ENCODE measurements around the gene NEK3. TPM values are rescaled to one million over a fixed set of nuclear protein-coding genes. Genes with fewer than 3 reads are reported as not detected.
"Not testable (repeated sequence)": the region's sequence is repeated elsewhere in the genome, so short reads cannot be mapped to it uniquely, and the experiment has no call there.

Gene NEK3
- total RNA-seq, 6 experiments from 2014 or later: 4.5 to 7.1 (median 6.2) TPM

GRCh38 chr13:52164989-52165388, 5.6 kb upstream of the NEK3 start:
- ATAC-seq (peak; percentile 88 to 92 (median 89)), DNase-seq (no peak)
- peaks cover 0 to 12% (median 0%) of the 10 kb centered on the region in 4 donors for H3K36me3 ChIP-seq
- H3K9me3 ChIP-seq: no peaks in the 10 kb centered on the region
- H3K27me3 ChIP-seq: no peaks in the 10 kb centered on the region
- H3K4me1 ChIP-seq: peaks cover 0 to 24% (median 5%) of the 10 kb centered on the region in 4 donors
- intact Hi-C loops (cut with DNase I): no loop called here
- no peak for TF ChIP-seq CTCF (IDR thresholded peaks at IDR 0.05)
- no peak for TF ChIP-seq POLR2A (IDR thresholded peaks at IDR 0.05)
- H3K4me3 ChIP-seq: no peak overlapping the region
- H3K27ac ChIP-seq: peak overlapping the region in 2 of 3 donors; percentile 70 to 72

DNA sequence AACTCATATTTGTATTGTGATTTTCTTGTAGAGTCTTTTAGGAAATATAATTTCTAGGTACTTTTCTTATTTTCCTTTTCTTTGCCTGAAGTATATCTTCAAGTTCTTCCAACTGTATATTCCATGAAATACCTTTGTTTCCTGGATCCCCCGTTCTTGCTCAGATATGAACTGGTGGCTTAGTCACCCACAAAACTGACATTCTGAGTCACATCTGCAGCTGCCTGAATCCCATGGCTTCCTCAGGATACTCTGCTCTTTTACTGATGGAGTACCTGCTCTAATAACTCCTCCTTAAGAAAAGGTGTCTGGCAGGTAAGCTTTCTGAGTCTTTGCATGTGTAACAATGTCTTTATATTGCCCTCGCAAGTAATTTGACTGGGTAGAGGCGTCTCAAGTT, 4.5 kb upstream of the NEK3 start:
- H3K36me3 ChIP-seq; H3K9me3 ChIP-seq; intact Hi-C loops (cut with DNase I); ATAC-seq; DNase-seq; H3K4me3 ChIP-seq; H3K27ac ChIP-seq; H3K27me3 ChIP-seq: not testable (repeated sequence)
- WGBS (ENCODE audit: insufficient coverage, low coverage, low lambda C conversion rate, missing lambda C conversion rate): 77% methylated on average over 3 of the region's 3 CpGs
- peaks cover 0 to 29% (median 5%) of the 10 kb centered on the region in 4 donors for H3K4me1 ChIP-seq

DNA sequence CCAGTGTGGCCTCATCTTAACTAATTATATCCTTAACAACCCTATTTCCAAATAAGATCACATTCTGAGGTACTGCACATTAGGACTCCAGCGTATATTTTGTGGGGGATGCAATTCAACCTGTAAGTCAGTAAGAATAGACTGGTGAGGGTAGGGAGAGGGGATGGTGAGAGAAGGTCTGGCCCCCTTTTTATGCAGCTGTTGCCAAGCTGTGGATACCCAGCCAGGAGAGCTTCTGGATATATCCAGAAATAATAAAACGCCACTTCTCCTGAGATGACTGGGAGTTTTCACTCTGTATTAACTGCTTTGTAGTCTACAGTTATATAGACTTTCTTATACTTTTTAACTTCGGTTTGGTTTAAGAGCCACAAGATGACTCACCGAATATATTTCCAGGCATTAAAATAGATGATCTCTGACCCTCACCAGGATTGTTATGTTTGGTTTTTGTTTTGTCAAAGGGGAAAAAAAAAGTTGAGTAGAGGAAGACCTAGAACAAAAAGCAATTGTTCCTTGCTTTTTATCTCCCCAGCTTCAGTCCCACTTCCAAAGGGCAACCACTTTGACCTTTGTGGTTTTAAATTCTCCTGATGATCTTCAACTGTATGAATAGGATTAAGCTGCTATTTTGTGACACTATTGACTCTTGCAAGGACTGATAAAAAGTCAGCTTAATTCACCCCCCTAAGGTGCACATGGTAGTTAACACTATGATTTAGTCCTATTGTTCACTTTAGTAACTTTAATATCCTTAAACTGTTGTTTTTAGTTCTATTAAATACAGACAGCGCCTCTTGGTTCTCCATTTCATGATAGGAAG, 3.1 kb upstream of the NEK3 start:
- no peaks in the 10 kb centered on the region for H3K36me3 ChIP-seq
- no peaks in the 10 kb centered on the region for H3K9me3 ChIP-seq
- H3K4me3 ChIP-seq: no peak overlapping the region
- peaks cover 0 to 34% (median 5%) of the 10 kb centered on the region in 4 donors for H3K4me1 ChIP-seq
- no peak for TF ChIP-seq POLR2A (IDR thresholded peaks at IDR 0.05)
- TF ChIP-seq CTCF (IDR thresholded peaks at IDR 0.05): no peak
- no peak overlapping the region for H3K27ac ChIP-seq
- 48% methylated on average over 5 of the region's 5 CpGs for WGBS (ENCODE audit: insufficient coverage, low coverage, low lambda C conversion rate, missing lambda C conversion rate)
- ATAC-seq: peak in 2 of 4 donors; percentile 21 to 26
- DNase-seq: no peak
- intact Hi-C loops (cut with DNase I): no loop called here
- no peaks in the 10 kb centered on the region for H3K27me3 ChIP-seq

DNA sequence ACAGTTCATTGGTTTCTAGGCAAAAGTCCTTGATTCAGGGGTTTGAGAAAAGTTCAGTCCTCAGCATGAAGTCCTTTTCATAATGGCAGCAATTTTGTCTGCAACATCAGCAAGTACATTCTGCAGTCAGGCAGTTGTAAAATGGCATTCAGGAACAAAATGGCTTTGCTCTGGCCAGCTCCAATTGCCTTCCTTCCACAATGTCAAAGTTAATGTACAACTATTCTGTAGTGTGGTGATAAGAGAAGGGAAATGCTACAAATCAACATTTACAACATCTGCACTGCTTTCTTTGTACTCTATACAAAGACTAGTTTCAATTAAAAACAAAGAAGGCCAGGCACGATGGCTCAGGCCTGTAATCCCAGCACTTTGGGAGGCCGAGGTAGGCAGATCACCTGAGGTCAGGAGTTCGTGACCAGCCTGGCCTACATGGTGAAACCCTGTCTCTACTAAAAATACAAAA, 1.8 kb upstream of the NEK3 start:
- ATAC-seq (no peak), DNase-seq (no peak)
- H3K27me3 ChIP-seq: no peaks in the 10 kb centered on the region
- H3K36me3 ChIP-seq: no peaks in the 10 kb centered on the region
- intact Hi-C loops (cut with DNase I): no loop called here
- peaks cover 0 to 34% (median 5%) of the 10 kb centered on the region in 4 donors for H3K4me1 ChIP-seq
- no peak overlapping the region for H3K27ac ChIP-seq
- 44% methylated on average over 3 of the region's 3 CpGs for WGBS (ENCODE audit: insufficient coverage, low coverage, low lambda C conversion rate, missing lambda C conversion rate)
- TF ChIP-seq POLR2A (IDR thresholded peaks at IDR 0.05): no peak
- no peak for TF ChIP-seq CTCF (IDR thresholded peaks at IDR 0.05)
- H3K9me3 ChIP-seq: no peaks in the 10 kb centered on the region
- no peak overlapping the region for H3K4me3 ChIP-seq

- Histone ChIP-seq H3K27me3 (no peaks in the 10 kb centered on the region), H3K36me3 (no peaks in the 10 kb centered on the region), H3K4me1 (peaks cover 0 to 33% (median 5%) of the 10 kb centered on the region in 4 donors), H3K27ac (no peak overlapping the region), H3K4me3 (no peak overlapping the region), H3K9me3 (no peaks in the 10 kb centered on the region)
- TF ChIP-seq CTCF (IDR thresholded peaks at IDR 0.05): no peak
- no peak for TF ChIP-seq POLR2A (IDR thresholded peaks at IDR 0.05)
- no peak for ATAC-seq
- WGBS (ENCODE audit: insufficient coverage, low coverage, low lambda C conversion rate, missing lambda C conversion rate): 78% methylated on average over 6 of the region's 6 CpGs
- intact Hi-C loops (cut with DNase I): no loop called here
- no peak for DNase-seq
These were observed 1.1 kb upstream of the NEK3 start for GRCh38 chr13:52160506-52160905.
